GM19455 (cell line): ENCODE measurements around the gene A4GALT.

ENCODE experiments used
- ATAC-seq: cut with Tn5 transposase; IDR thresholded peaks from one replicate; pipeline ENCODE4 v1.9.1; 2021; ENCODE audit not compliant: unreplicated experiment

The A4GALT gene

GRCh38 chr22:42653999-42654398, 66.7 kb downstream of the A4GALT start:
- no peak for ATAC-seq

- ATAC-seq: no peak
Observed at GRCh38 chr22:42651134-42651533, 69.5 kb downstream of the A4GALT start.

- ATAC-seq: peak; percentile 56
Observed at GRCh38 chr22:42649246-42650099, 71.2 kb downstream of the A4GALT start, which contains the start of gene CYB5R3. Gene CYB5R3, minus strand, starts transcription at chr22:42649392. Its CDS starts 77 bp downstream, at chr22:42649315.

- peak; percentile 42 for ATAC-seq
Observed at GRCh38 chr22:42648368-42649245, 72.1 kb downstream of the A4GALT start.

GRCh38 chr22:42648017-42648367, 72.7 kb downstream of the A4GALT start:
- no peak for ATAC-seq

GRCh38 chr22:42646569-42647525, 73.8 kb downstream of the A4GALT start:
- ATAC-seq: no peak

- ATAC-seq: no peak
Observed at GRCh38 chr22:42645938-42646568, 74.6 kb downstream of the A4GALT start.

- no peak for ATAC-seq
Observed at GRCh38 chr22:42645341-42645937, 75.2 kb downstream of the A4GALT start.

- ATAC-seq: no peak
Observed at GRCh38 chr22:42644422-42645340, 76.0 kb downstream of the A4GALT start.

- ATAC-seq: no peak
Observed at GRCh38 chr22:42643634-42644421, 76.8 kb downstream of the A4GALT start.

GRCh38 chr22:42642806-42643633, 77.7 kb downstream of the A4GALT start:
- no peak for ATAC-seq
